K562 (cell line): ENCODE data around the gene STIM1. TPM values are rescaled to one million over a fixed set of nuclear protein-coding genes. Genes with fewer than 3 reads are reported as not detected.

ENCODE experiments used
- ATAC-seq: fragments of 200-7000 bp; cut with Tn5 transposase; 3 replicates; pipeline ENCODE4 v1.9.1; 2020; ENCODE audit warnings: moderate library complexity
- BruUV-seq: library from RNA; stranded (reverse); fragments of 400-500 nt; replicated peaks from 2 replicates; lab custom pipeline; 2021; lab: Mats Ljungman, UMichigan
- CTCF ChIA-PET: fragments of 300-600 bp; formaldehyde crosslinking; extraction: SDS; loops from one replicate; lab custom pipeline; 2021; ENCODE audit warnings: low intra/inter-chr PET ratio; lab: Yijun Ruan, JAX
- POLR2A ChIA-PET: fragments of 300-600, 350-650 bp; sonication (Branson Sonifier 250); formaldehyde crosslinking; extraction: SDS; loops from one replicate; lab custom pipeline; 2021; ENCODE audit warnings: antibody characterized with exemption, inconsistent platforms; lab: Yijun Ruan, JAX
- DNase-seq, 4 experiments: peaks; one replicate each; pipeline versions ENCODE4 v3.0.0 to v3.0.0-alpha.2; 2011 to 2018; ENCODE audit warnings: low spot score in 3 of 4, mixed read lengths in 3 of 4; ENCODE audit errors: extremely low read depth in 1 of 4
- FAIRE-seq: peaks from 2 replicates; lab custom pipeline; 2011; peaks lifted over from hg19 to GRCh38; lab: Jason Lieb, UNC
- H2AFZ ChIP-seq: 2 replicates; pipeline ENCODE4 v1.6.0; 2011; ENCODE audit warnings: low read depth, low read length, control low read depth, inconsistent platforms
- H3K27ac ChIP-seq: fragments of 200-600 bp; 3 replicates; pipeline ENCODE4 v1.8.0; 2011; ENCODE audit warnings: low read depth, mild to moderate bottlenecking, control low read depth, inconsistent platforms, low read length, moderate library complexity, mixed read lengths; ENCODE audit errors: extremely low read depth
- H3K27me3 ChIP-seq, 2 experiments: fragments of 300-600 bp in 1 of 2; 2 replicates in 1 of 2; 3 replicates in 1 of 2; pipeline versions ENCODE4 v1.6.0 to v1.8.0; 2011; ENCODE audit warnings: inconsistent platforms in 2 of 2, low read length in 2 of 2, mild to moderate bottlenecking in 1 of 2, mixed read lengths in 1 of 2, moderate library complexity in 1 of 2; ENCODE audit not compliant: control insufficient read depth in 2 of 2, insufficient read depth in 2 of 2
- H3K36me3 ChIP-seq: fragments of 300-600 bp; 3 replicates; pipeline ENCODE4 v1.8.0; 2011; ENCODE audit warnings: mild to moderate bottlenecking, low read length, inconsistent platforms; ENCODE audit not compliant: control insufficient read depth, insufficient read depth
- H3K4me1 ChIP-seq, 2 experiments: fragments of 200-600 bp in 1 of 2; replicated peaks in 1 of 2; 2 replicates in 1 of 2; 3 replicates in 1 of 2; pipeline versions ENCODE4 v1.5.1 to v1.8.0; 2011; ENCODE audit warnings: inconsistent platforms in 2 of 2, low read length in 2 of 2, mild to moderate bottlenecking in 1 of 2, mixed read lengths in 1 of 2, moderate library complexity in 1 of 2; ENCODE audit not compliant: control insufficient read depth in 2 of 2, insufficient read depth in 2 of 2
- H3K4me2 ChIP-seq: 2 replicates; pipeline ENCODE4 v1.6.1; 2011; ENCODE audit warnings: low read length, control low read depth, inconsistent platforms, mixed read lengths; ENCODE audit not compliant: insufficient read depth
- H3K4me3 ChIP-seq: fragments of 200-600 bp; sonication (generic), shearing (Covaris generic); 2 replicates; pipeline ENCODE4 v1.5.1; 2016; ENCODE audit warnings: control low read depth, inconsistent platforms
- H3K79me2 ChIP-seq: fragments of 200-600 bp; 3 replicates; pipeline ENCODE4 v1.8.0; 2011; ENCODE audit warnings: low read length, inconsistent platforms; ENCODE audit not compliant: control insufficient read depth, insufficient read depth
- H3K9ac ChIP-seq, 2 experiments: 2 replicates each; pipeline versions ENCODE4 v1.6.0 to v1.6.1; 2011; ENCODE audit warnings: low read depth in 2 of 2, low read length in 2 of 2, control low read depth in 1 of 2, inconsistent platforms in 1 of 2, mild to moderate bottlenecking in 1 of 2, mixed read lengths in 1 of 2; ENCODE audit not compliant: insufficient read depth in 1 of 2
- H3K9me1 ChIP-seq: one replicate; pipeline ENCODE4 v1.6.0; 2011; ENCODE audit warnings: inconsistent platforms, mild to moderate bottlenecking, low read length, moderate library complexity; ENCODE audit not compliant: control insufficient read depth, insufficient read depth
- H3K9me3 ChIP-seq: replicated peaks from 2 replicates; pipeline ENCODE4 v1.5.1; 2011; ENCODE audit warnings: low read depth, low read length, inconsistent platforms; ENCODE audit not compliant: control insufficient read depth, insufficient read depth
- H4K20me1 ChIP-seq: replicated peaks from 2 replicates; pipeline ENCODE4 v1.6.1; 2011; ENCODE audit warnings: low read length, inconsistent platforms, mixed read lengths; ENCODE audit not compliant: control insufficient read depth, insufficient read depth
- ATF7 ChIP-seq: fragments of 450-650 bp; IDR thresholded peaks from 2 replicates; pipeline ENCODE4 v1.7.1; 2014; ENCODE audit warnings: mild to moderate bottlenecking, moderate library complexity
- BRF1 ChIP-seq: IDR thresholded peaks from 3 replicates; pipeline ENCODE4 v1.6.1; 2011; ENCODE audit warnings: borderline replicate concordance, mild to moderate bottlenecking; ENCODE audit not compliant: insufficient read length; ENCODE audit errors: extremely low read depth
- KHSRP ChIP-seq: fragments of 450-650 bp; IDR thresholded peaks from 2 replicates; pipeline ENCODE4 v1.6.1; 2017
- NCOA2 ChIP-seq, 2 experiments: fragments of 450-650 bp; IDR thresholded peaks; 2 replicates each; pipeline ENCODE4 v1.6.1; 2018; ENCODE audit warnings: mild to moderate bottlenecking in 2 of 2, moderate library complexity in 1 of 2; ENCODE audit not compliant: partially characterized antibody in 2 of 2
- PHF21A ChIP-seq: fragments of 450-650 bp; IDR thresholded peaks from 2 replicates; pipeline ENCODE4 v1.6.1; 2017; ENCODE audit warnings: low read depth, borderline replicate concordance
- PTTG1 ChIP-seq: fragments of 450-650 bp; IDR thresholded peaks from 2 replicates; pipeline ENCODE4 v1.6.1; 2016; ENCODE audit warnings: low read depth, mild to moderate bottlenecking, missing genetic modification characterization, missing compliant biosample characterization
- RBBP5 ChIP-seq: fragments of 200-600 bp; sonication (generic); IDR thresholded peaks from 2 replicates; pipeline ENCODE4 v1.6.1; 2012; ENCODE audit warnings: borderline replicate concordance, mild to moderate bottlenecking, low read length, control low read depth, inconsistent platforms; ENCODE audit not compliant: insufficient read depth, poor library complexity, severe bottlenecking
- SMARCC2 ChIP-seq: fragments of 450-650 bp; IDR thresholded peaks from 2 replicates; pipeline ENCODE4 v1.6.1; 2017; ENCODE audit warnings: antibody characterized with exemption, moderate library complexity, mild to moderate bottlenecking, low read depth
- USF2 ChIP-seq: sonication (generic); formaldehyde crosslinking; IDR thresholded peaks from 2 replicates; pipeline ENCODE4 v1.5.0; 2020; ENCODE audit warnings: missing genetic modification reagents
- ZBTB8A ChIP-seq: fragments of 450-650 bp; IDR thresholded peaks from 2 replicates; pipeline ENCODE4 v1.6.1; 2018; ENCODE audit warnings: mild to moderate bottlenecking, moderate library complexity; ENCODE audit not compliant: partially characterized antibody
- ZNF12 ChIP-seq: sonication (generic); formaldehyde crosslinking; IDR thresholded peaks from 2 replicates; pipeline ENCODE4 v1.4.0; 2020; ENCODE audit warnings: mild to moderate bottlenecking, missing genetic modification reagents
- ZNF140 ChIP-seq: fragments of 250-450 bp; sonication (Bioruptor Pico); IDR thresholded peaks from 2 replicates; pipeline ENCODE4 v1.8.0; 2021; ENCODE audit warnings: moderate library complexity, mild to moderate bottlenecking, inconsistent platforms
- WGBS: fragments of 100-300 bp; shearing (Covaris generic); methylation state at CpG from one replicate; pipeline ENCODE4 v1.1.6; 2016; ENCODE audit warnings: low coverage, mixed read lengths; ENCODE audit not compliant: insufficient coverage; ENCODE audit errors: missing lambda C conversion rate; 5-methylcytosine and 5-hydroxymethylcytosine counted together
- in situ Hi-C: fragments of 300-500 bp; cut with MboI; formaldehyde crosslinking; loops from 4 replicates; pipeline ENCODE4 v1.15.0; 2018; ENCODE audit warnings: inconsistent platforms, mixed read lengths
- intact Hi-C: fragments of 100-400 bp; cut with micrococcal nuclease; formaldehyde crosslinking; loops from 2 replicates; pipeline ENCODE4 v1.14.2; 2022
- polyA plus RNA-seq, 8 experiments: library from polyadenylated mRNA; depleted of rRNA in 4 of 8; stranded (reverse) in 5 of 8; unstranded in 3 of 8; fragments of >200 nt; fragmentation: Nextera tagmentation in 2 of 8; fragmentation: Illumina TruSeq in 1 of 8; extraction: Ambion mirVana in 2 of 8; extraction: Trizol in 1 of 8; gene quantifications; 2 replicates each; pipeline versions ENCODE4 v1.2.1 to v1.2.3, GENCODE V29; 2011 to 2014; ENCODE audit warnings: inconsistent platforms in 1 of 8, missing spikeins in 1 of 8
- total RNA-seq, 7 experiments: library from RNA; depleted of rRNA in 6 of 7; stranded (reverse); fragments of >200 nt in 6 of 7; fragmentation: Illumina TruSeq in 2 of 7; extraction: Trizol in 2 of 7; gene quantifications; 2 replicates each; pipeline versions ENCODE4 v1.2.1 to v1.2.3, GENCODE V29; 2011 to 2021; ENCODE audit warnings: low replicate concordance in 1 of 7
- TF ChIP-seq, protein P1 (sequence below): fragments of 450-650 bp; IDR thresholded peaks from one replicate; pipeline ENCODE4 v1.6.1; 2018; ENCODE audit warnings: mild to moderate bottlenecking, moderate library complexity; ENCODE audit not compliant: partially characterized antibody

STIM1 gene
- total and polyA plus RNA-seq, 9 of the 15 experiments (the other 6 are each of a cell fraction or from before 2014, with no cell fraction given): 7.7 to 50.5 (median 22.5) TPM

DNA sequence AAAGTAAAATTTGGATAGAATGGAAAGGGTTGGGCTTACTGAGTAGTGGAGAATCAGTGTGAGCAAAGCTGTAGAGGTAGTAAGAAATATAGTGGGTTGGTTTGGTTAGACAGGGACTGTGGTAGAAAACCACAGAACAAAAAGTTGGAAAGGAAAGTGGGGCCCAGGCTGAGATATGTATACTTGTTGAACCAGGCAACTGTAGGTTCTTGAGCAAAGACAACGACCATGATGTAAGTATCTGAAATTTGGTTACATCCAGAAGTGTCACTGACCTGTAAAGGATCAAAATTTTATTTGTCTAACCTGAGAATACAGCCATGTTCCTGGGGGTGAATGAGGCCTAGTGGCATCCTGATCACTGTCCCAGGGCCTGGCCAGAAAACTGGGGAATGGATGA lies 114.1 kb downstream of the STIM1 start (continued):
- TF ChIP-seq ATF7 (no peak), BRF1 (no peak), RBBP5 (no peak), KHSRP (no peak), NCOA2 (IDR thresholded peaks at IDR 0.05; ENCODE audit: partially characterized antibody in 2 of 2) (no peak), SMARCC2 (no peak), ZBTB8A (no peak)
- TF ChIP-seq, protein P1, sequence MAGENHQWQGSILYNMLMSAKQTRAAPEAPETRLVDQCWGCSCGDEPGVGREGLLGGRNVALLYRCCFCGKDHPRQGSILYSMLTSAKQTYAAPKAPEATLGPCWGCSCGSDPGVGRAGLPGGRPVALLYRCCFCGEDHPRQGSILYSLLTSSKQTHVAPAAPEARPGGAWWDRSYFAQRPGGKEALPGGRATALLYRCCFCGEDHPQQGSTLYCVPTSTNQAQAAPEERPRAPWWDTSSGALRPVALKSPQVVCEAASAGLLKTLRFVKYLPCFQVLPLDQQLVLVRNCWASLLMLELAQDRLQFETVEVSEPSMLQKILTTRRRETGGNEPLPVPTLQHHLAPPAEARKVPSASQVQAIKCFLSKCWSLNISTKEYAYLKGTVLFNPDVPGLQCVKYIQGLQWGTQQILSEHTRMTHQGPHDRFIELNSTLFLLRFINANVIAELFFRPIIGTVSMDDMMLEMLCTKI: no peak

GRCh38 chr11:3970108-3970507 lies 114.6 kb downstream of the STIM1 start:
- Histone ChIP-seq H3K27me3 (no peaks in the 10 kb centered on the region), H4K20me1 (0 out of 2 replicates have a peak, but pooled peaks cover 4% of the 10 kb centered on the region), H2AFZ (no peak overlapping the region), H3K4me1 (peaks cover 6 to 22% of the 10 kb centered on the region in 2 experiments; a peak in 3 of 5 replicates), H3K79me2 (peaks cover 25% of the 10 kb centered on the region), H3K9me1 (no peaks in the 10 kb centered on the region), H3K36me3 (peaks cover 14% of the 10 kb centered on the region), H3K9me3 (no peaks in the 10 kb centered on the region), H3K4me2 (no peak overlapping the region), H3K4me3 (no peak overlapping the region), H3K27ac (no peak overlapping the region), H3K9ac (no peak overlapping the region)
- BruUV-seq: no TSS peak
- ChIA-PET POLR2A (interaction anchor here (1.1 kb wide), 1 partner anchor 17 kb away, joined by 3 read pairs; no protein-coding TSS in a partner anchor), CTCF (no interaction called here)
- WGBS: 95% methylated on average over 2 of the region's 2 CpGs
- no peak for DNase-seq
- intact Hi-C loops (no loop called here), in situ Hi-C loops (no loop called here)
- TF ChIP-seq USF2 (CRISPR knock-in tag) (no peak), PTTG1 (tag) (no peak), ZNF12 (no peak), ZNF140 (CRISPR knock-in tag) (no peak), PHF21A (no peak)
- no peak for ATAC-seq
- FAIRE-seq: no peak
